GM08714 (cell line): ENCODE measurements around the gene CFLAR.

ENCODE experiments used
- H3K4me3 ChIP-seq: fragments of 200-500 bp; sonication (Bioruptor generic); 2 replicates; pipeline ENCODE4 v1.5.1; 2014; ENCODE audit warnings: mild to moderate bottlenecking, low read length, inconsistent platforms
- ZNF274 ChIP-seq: IDR thresholded peaks from 2 replicates; pipeline ENCODE4 v1.6.1; 2012; ENCODE audit warnings: mild to moderate bottlenecking, low read depth, low read length

CFLAR gene

DNA sequence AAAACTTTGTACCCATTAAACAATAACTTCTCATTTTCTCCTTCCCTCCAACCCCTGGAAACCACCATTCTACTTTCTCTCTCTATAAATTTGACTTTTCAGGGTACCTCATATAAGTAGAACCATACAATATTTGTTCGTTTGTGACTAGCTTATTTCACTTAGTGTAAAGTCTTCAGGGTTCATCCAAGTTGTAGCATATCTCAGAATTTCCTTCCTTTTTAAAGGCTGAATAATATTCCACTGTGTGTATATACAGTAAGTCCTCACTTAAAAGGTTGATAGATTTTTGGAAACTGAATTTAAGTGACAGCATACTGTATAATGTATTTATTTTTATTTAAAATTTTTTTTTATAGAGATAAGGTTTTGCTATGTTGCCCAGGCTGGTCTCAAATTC is 80.8 kb downstream of the CFLAR start:
- no peak for TF ChIP-seq ZNF274

DNA sequence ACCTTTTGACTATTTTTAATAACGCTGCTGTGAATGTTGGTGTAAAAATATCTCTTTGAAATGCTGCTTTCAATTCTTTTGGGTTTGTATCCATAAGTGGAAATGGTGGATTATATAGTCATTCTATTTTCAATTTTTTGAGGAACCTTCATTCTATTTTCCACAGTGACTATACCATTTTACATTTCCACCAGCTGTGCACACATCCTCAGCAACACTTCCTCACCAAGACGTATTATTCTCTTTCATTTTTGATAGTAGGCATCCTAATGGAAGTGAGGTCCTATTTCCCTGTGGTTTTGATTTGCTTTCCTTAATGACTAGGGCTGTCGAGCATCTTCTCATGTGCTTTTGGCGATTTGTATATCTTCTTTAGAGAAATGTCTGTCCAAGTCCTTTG is 81.8 kb downstream of the CFLAR start:
- no peak for TF ChIP-seq ZNF274
- H3K4me3 ChIP-seq = no peak overlapping the region

More for the DNA sequence above, 80.8 kb downstream of the CFLAR start:
- H3K4me3 ChIP-seq = no peak overlapping the region

DNA sequence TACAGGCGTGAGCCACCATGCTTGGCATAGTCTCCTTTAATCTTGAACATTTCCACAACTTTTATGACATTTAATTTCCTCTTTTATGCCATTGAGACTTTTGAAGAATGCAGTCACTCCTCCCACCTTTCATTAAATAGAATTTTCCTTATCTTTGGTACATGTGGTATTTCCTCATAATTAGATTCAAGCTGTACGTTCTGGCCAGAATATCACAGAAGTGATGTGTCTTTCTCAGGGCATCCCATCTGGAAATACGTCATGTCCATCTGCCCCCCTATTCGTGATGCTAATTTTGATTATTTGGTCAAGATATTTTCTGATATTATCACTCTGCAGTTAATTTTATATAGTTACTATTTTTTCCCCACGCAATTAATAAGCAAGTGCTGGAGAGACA is 83.9 kb downstream of the CFLAR start:
- no peak for TF ChIP-seq ZNF274

DNA sequence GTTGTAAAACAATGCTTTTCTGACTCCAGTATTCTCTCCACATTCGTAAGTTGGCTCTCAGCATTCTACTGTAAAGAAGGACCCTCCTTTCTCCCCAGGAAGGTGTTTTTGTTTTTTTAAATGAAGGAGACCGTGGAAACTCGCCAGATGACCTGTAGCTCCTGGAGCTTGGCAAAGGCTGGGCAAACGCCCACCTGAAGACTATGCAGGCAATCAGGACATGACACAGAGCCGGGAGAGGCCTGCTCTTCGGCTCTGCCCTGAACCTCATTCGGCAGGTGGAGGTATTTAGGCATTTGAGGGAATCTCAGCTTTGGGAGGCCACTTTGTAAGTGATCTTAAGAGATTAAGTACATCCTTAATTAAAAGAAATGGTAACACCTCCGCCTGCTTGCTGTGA is 84.4 kb downstream of the CFLAR start:
- no peak overlapping the region for H3K4me3 ChIP-seq
- no peak for TF ChIP-seq ZNF274

More for the DNA sequence above, 83.9 kb downstream of the CFLAR start:
- H3K4me3 ChIP-seq = no peak overlapping the region

DNA sequence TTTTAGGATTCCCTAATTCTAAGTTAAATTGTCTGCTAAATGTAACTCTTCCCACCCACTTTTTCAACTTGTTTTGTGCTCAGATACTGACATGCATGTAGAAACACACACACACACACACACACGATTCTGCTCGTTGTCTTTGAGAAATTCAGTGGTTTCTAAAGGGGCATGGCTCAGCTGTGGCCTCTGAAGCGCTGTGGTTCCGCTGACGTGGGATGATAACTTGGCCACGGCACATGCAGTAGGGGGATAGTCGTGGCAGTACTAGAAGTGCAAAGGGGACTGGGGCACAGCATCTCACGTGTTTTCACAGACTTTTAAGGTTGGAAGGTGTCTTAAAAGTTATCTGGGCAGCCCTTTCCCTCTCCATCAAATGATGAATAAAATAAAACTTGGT is 85.4 kb downstream of the CFLAR start:
- H3K4me3 ChIP-seq = no peak overlapping the region
- TF ChIP-seq ZNF274 = no peak

DNA sequence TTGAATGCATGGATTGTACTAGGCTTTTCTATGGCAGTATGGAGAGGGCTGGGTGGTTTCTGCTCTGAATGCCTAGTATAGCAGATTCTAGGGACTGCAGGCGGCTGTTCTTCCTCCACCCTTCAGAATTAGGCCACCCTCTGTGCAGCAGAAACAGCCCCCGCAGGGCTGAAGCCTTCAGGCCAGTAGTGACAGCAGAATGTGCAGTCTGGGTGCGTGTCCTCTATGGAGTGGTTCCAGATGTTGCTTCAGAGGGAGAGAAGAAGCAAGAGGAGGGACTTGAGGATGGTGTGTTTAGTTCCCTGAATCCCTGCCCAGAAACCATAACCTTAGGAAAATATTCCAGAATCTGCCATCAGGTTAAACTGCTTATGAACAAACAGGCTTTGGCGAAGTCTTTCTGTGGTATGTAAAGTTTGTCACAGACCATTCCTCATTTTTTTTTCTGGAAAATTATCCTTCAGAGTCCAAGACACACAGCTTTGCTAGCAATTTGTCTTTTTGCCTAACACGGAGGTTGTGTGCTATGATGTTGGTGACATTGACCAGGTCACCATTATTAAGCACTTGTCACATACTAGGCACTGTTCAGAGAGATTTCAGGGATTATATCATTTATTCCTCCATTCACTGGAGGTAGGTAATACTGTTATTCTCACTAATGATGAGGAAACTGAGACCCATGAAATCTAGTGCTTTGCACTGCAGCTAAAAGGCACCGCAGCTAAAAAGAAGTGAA is 88.1 kb downstream of the CFLAR start:
- H3K4me3 ChIP-seq = no peak overlapping the region
- TF ChIP-seq ZNF274 = no peak

DNA sequence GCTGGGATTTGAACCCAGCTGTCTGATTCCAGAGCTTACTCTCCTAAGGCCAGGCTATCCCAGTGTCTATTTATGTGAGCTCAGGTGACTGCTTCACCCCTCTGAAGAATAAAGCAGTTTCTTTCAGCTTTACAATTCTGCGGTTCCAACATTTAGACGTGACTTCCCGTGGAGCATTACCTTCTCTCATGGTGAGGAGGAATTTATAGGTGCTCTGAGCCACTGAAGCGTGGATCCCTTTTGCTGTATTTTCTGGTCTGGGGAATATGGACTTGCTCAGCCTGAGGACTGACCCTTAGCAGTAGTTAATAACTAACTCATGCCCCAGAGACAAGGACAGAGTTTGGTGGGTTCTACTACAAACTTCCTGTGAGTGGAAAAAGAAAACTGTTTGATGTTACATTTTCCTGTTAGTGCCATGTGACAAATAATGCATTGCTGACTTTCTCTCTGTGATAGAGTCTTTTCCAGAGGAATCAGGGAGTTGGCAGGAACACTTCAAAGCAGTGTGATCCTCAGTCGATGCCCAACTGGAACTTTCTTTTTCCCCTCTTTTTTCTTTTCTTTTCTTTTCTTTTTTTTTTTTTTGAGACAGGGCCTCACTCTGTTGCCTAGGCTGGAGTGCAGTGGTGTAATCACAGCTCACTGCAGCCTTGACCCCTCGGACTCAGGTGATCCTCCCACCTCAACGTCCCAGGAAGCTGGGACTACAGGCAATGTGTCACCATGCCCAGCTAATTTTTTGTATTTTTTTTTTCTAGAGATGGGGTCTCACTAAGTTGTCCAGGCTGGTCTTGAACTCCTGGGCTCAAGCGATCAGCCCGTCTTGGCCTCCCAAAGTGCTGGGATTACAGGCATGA is 88.9 kb downstream of the CFLAR start:
- no peak overlapping the region; the same call in 1 of the 2 replicates for H3K4me3 ChIP-seq
- no peak for TF ChIP-seq ZNF274

DNA sequence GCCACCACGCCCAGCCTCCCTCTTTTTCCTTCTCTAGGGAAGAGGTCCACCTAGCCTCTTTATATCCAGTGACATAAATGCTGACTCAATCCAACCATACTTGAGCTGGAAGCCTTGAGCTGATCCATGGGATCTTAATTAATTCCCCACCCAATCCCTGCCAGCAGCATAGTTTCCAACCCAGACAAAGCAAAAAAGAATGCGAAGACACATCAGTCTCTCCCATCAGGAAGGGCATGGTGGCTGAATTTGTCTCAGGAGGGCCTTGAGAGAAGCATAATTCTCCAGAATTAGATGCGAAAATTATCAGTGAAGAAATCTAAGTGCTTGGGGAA is 89.5 kb downstream of the CFLAR start:
- TF ChIP-seq ZNF274 = no peak
- no peak overlapping the region; the same call in 1 of the 2 replicates for H3K4me3 ChIP-seq

DNA sequence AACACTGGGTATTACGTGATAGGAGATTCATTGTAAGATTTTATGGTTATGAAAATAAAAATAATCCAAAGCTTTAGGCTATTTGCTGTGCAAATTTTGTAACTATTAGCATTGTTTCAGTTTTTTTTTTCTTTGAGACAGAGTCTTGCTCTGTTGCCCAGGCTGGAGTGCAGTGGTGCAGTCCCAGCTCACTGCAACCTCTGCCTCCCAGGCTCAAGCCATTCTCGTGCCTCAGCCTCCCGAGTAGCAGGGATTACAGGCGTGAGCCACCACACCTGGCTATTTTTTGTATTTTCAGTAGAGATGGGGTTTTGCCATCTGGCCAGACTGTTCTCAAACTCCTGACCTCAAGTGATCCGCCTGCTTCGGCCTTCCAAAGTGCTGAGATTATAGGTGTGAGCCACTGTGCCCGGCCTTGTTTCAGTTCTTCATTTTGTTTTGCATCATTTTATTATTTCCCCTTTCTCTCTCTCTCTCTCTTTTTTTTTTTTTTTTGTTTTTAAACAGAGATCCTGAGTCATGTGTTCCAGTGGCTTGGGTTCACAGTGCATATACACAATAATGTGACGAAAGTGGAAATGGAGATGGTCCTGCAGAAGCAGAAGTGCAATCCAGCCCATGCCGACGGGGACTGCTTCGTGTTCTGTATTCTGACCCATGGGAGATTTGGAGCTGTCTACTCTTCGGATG is 92.7 kb downstream of the CFLAR start:
- TF ChIP-seq ZNF274 = no peak
- no peak overlapping the region for H3K4me3 ChIP-seq

DNA sequence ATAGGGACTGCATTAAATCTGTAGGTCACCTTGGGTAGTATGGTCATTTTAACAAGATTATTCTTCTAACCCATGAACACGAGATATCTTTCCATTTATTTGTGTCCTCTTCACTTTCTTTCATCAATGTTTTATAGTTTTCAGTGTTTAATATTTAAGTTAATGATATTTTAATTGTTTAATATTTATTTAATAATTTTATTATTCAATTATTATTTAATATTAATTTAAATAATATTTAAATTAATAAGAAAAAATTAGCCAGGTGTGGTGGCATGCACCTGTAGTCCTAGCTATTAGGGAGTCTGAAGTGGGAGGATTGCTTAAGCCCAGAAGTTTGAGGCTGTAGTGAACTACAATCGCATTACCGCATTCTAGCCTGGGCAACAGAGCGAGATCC is 100.0 kb downstream of the CFLAR start:
- TF ChIP-seq ZNF274 = no peak

DNA sequence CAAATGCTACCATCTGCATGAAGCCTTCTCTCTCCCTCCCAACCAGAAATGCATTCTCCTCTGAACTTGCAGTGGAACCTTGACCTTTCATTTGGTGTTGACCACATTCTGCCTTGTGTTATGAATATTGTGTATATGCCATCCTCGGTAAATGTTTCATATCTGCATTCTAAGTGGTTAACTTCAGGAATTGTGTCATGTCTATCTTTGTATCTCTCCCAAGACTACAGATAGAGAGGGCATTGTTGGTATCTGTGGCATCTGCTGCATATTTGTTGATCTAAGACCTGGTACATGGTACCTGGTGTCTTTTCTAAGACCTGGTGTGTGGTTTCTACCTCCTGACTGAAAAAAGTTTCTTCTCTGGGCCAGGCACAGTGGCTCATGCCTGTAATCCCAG is 101.0 kb downstream of the CFLAR start:
- TF ChIP-seq ZNF274 = no peak
- H3K4me3 ChIP-seq = no peak overlapping the region

More for the DNA sequence above, 100.0 kb downstream of the CFLAR start:
- H3K4me3 ChIP-seq = no peak overlapping the region

DNA sequence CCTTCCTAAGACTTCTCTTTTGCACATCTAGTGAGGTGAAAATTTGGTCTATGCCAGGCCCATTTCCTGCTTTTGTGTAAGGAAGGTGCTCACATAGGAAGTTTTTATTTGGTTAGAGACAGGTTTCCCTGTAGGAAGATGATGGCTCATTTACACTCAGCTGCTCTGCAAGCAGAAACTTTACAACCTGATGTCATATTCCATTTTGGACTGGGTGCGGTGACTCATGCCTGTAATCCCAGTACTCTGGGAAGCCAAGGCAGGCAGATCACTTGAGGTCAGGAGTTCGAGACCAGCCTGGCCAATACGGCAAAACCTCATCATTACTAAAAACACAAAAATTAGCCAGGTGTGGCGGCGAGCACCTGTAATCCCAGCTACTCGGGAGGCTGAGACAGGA is 102.8 kb downstream of the CFLAR start:
- no peak overlapping the region for H3K4me3 ChIP-seq
- TF ChIP-seq ZNF274 = no peak

DNA sequence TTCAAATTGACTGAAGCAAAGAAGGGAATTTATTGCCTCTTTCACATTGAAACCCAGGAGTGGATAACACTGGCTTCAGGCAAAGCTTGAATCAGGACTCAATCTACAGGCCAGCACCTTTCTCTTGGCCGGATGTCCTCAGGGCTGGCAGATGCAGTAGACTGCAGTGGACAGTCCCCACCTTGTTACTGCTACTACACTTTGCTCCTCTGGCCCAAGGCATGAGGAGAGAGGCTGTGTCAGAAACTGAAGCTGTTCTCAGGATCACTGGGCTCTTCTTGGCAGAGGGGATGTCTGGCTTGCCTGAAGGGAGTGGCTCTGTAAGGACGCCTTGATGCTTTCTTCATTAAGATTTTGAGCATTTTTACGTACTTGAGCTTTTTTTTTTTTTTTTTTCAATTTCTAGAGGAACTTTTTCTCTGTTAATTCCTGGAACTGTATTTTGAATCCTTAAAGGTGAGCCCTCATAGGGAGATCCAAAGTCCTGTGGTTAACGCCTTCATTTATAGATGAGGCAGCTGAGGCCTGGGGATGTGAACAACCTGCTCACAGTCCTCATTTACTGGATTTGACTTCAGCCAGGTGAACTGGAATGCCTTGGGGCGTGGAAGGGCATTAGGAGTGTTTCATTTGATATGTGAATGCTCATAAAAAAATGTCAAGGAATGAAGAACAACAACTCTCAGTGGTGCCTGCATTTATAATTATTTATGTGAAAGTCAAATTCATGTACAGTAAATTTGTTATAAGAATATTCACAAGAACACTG is 103.5 kb downstream of the CFLAR start:
- TF ChIP-seq ZNF274 = no peak
- no peak overlapping the region for H3K4me3 ChIP-seq

DNA sequence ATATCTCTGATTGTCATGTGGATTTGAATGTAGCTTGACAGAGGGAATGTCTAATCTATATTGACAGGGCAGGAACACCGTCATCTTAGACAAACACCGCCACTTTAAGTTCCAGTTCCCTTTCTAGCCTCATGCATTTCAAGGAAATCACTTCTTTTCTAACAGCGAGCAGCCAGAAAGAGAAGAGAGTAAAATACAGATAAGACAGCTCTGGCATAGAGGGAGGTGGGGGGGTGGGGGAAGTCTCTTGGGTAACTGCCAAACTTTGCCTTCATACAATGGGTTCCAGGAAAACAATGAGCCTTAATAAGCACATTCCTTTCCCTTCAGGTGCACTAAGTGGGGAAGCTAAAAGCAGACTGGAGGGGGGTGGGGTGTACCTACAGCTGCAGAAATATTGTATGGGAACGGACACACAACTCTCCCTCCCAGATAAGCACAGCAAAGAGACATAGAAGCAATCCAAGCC is 104.2 kb downstream of the CFLAR start:
- no peak overlapping the region for H3K4me3 ChIP-seq
- TF ChIP-seq ZNF274 = no peak
